T-helper 2 cell treated with Interferon-gamma antibody and Interleukin-4, amounts not matched to agents 5 μg/mL and 100 μg/mL, for 36 hours (primary cell): Measurements from ENCODE around the gene THEM5.
"Not testable (repeated sequence)": the region's sequence is repeated elsewhere in the genome, so short reads cannot be mapped to it uniquely, and the experiment has no call there.

Experiments used
- DNase-seq: peaks from one replicate; pipeline ENCODE4 v3.0.0; 2021; ENCODE audit warnings: low spot score
- H3K27ac Mint-ChIP-seq: one replicate; pipeline ENCODE4 v1.8.0; 2021; ENCODE audit warnings: mild to moderate bottlenecking, mixed read lengths
- H3K27me3 Mint-ChIP-seq: one replicate; pipeline ENCODE4 v1.8.0; 2021; ENCODE audit warnings: low read depth, mixed read lengths
- H3K36me3 Mint-ChIP-seq: one replicate; pipeline ENCODE4 v1.8.0; 2021; ENCODE audit warnings: low read depth, mixed read lengths
- H3K4me1 Mint-ChIP-seq: one replicate; pipeline ENCODE4 v1.8.0; 2021; ENCODE audit warnings: low read depth, mixed read lengths
- H3K4me3 Mint-ChIP-seq: one replicate; pipeline ENCODE4 v1.8.0; 2022; ENCODE audit warnings: mild to moderate bottlenecking, moderate library complexity, mixed read lengths
- H3K9me3 Mint-ChIP-seq: one replicate; pipeline ENCODE4 v1.8.0; 2021; ENCODE audit warnings: mixed read lengths

The THEM5 gene

DNA sequence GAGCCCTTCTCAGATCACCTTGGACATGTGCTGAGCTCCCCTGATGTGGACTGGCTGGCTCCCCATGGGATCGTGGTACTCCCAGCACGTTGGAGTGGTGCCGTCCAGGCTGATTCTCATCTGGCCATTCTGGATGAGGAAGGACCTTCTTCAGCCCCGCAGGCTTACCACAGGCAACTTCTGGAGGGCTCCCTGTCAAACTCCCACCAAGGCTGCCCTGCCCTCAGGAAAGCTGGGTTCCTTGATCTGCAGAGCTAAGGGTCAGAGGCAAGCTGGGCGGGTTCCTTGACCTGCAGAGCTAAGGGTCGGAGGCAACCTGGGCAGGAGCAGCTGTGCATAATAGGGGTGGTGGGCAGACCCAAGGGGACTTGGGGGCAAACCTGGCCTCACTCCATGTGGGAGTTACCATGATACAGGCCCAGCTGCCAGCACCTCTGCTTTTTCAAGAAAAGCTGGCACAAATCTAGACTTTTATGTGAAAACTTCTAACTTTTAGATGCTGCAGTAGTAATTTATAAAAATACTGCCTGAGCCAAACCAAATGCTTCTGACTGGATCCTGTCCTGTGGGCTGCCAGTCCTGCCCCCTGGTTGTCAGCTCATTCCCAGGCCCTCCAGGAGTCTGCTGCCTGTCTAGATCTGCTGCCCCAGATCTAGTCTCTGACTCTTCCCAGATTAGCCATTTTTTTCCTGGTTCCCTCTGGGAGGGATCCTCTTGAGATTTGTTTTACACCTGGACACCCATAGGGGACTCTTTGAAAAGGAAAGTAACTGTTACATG, 5.6 kb upstream of the THEM5 start:
- H3K9me3 Mint-ChIP-seq, result no peaks in the 10 kb centered on the region
- no peaks in the 10 kb centered on the region for H3K4me1 Mint-ChIP-seq
- no peaks in the 10 kb centered on the region for H3K36me3 Mint-ChIP-seq
- no peak overlapping the region for H3K4me3 Mint-ChIP-seq
- DNase-seq, result no peak
- no peak overlapping the region for H3K27ac Mint-ChIP-seq
- H3K27me3 Mint-ChIP-seq, result no peaks in the 10 kb centered on the region

- Mint-ChIP-seq H3K4me1 (no peaks in the 10 kb centered on the region), H3K4me3 (no peak overlapping the region), H3K36me3 (no peaks in the 10 kb centered on the region), H3K27me3 (no peaks in the 10 kb centered on the region), H3K9me3 (no peaks in the 10 kb centered on the region), H3K27ac (no peak overlapping the region)
- DNase-seq, result no peak
These were observed 4.7 kb upstream of the THEM5 start for GRCh38 chr1:151858030-151858746.

DNA sequence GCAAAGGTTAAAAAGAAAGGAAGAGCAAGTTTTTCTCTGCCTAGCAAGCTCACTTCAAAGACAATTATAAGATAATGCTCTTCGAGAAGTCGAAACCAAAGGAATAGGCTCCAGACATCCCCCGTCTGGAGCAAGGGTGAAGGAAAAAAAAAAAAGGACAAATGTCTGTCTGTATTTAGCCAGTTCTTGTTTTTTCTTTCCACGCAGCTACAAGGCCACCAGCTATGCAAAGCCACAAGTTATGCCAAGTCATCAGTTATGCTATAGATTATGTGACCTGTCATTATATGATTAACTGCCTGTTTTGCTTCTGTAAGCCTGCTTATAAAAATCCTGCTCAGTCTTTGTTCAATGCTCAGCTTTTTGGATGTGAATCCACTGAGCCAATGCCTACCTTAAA, 2.4 kb upstream of the THEM5 start:
- H3K27me3 Mint-ChIP-seq, result no peaks in the 10 kb centered on the region
- no peaks in the 10 kb centered on the region for H3K9me3 Mint-ChIP-seq
- no peak overlapping the region for H3K27ac Mint-ChIP-seq
- no peaks in the 10 kb centered on the region for H3K36me3 Mint-ChIP-seq
- H3K4me3 Mint-ChIP-seq, result no peak overlapping the region
- no peak for DNase-seq
- peaks cover 4% of the 10 kb centered on the region for H3K4me1 Mint-ChIP-seq

- H3K36me3 Mint-ChIP-seq, H3K9me3 Mint-ChIP-seq, H3K27ac Mint-ChIP-seq, H3K4me1 Mint-ChIP-seq, H3K4me3 Mint-ChIP-seq, DNase-seq, H3K27me3 Mint-ChIP-seq: not testable (repeated sequence)
These were observed 2.0 kb upstream of the THEM5 start for GRCh38 chr1:151855516-151855915.

DNA sequence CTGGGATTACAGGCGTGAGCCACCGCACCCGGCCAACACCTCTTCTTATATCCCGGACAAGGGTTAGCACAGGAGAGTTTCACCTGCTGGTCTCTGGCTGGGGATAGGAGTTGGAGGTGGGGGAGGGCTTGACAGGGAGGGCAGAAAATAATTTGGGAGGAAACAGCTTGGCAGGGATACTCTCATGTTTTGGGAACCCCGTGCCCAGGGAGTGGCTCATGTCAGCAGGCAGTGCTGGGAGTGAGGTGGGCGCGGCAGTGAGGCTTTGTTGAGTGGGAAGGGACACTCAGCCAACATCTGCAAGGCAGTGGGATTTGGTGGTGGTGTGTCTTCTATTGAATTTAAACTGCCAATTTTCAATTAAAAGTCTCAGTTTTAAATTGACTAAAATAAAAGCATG, 1.1 kb upstream of the THEM5 start:
- H3K9me3 Mint-ChIP-seq, result no peaks in the 10 kb centered on the region

GRCh38 chr1:151852733-151853132, 779 bp downstream of the THEM5 start:
- H3K27me3 Mint-ChIP-seq, result no peaks in the 10 kb centered on the region
- no peak overlapping the region for H3K4me3 Mint-ChIP-seq
- DNase-seq, result no peak
- no peak overlapping the region for H3K27ac Mint-ChIP-seq
- peaks cover 12% of the 10 kb centered on the region for H3K4me1 Mint-ChIP-seq
- H3K9me3 Mint-ChIP-seq, result no peaks in the 10 kb centered on the region
- no peaks in the 10 kb centered on the region for H3K36me3 Mint-ChIP-seq

More for the DNA sequence above, 1.1 kb upstream of the THEM5 start:
- H3K4me3 Mint-ChIP-seq, result no peak overlapping the region
- H3K36me3 Mint-ChIP-seq, result no peaks in the 10 kb centered on the region
- H3K27ac Mint-ChIP-seq, result no peak overlapping the region
- DNase-seq, result no peak
- H3K27me3 Mint-ChIP-seq, result no peaks in the 10 kb centered on the region
- peaks cover 5% of the 10 kb centered on the region for H3K4me1 Mint-ChIP-seq

- no peak for DNase-seq
- Mint-ChIP-seq H3K36me3 (no peaks in the 10 kb centered on the region), H3K9me3 (no peaks in the 10 kb centered on the region), H3K27me3 (no peaks in the 10 kb centered on the region), H3K4me3 (no peak overlapping the region), H3K27ac (peak overlapping the region; percentile 1), H3K4me1 (peaks cover 12% of the 10 kb centered on the region)
These were observed 1.6 kb downstream of the THEM5 start for GRCh38 chr1:151851886-151852285.

DNA sequence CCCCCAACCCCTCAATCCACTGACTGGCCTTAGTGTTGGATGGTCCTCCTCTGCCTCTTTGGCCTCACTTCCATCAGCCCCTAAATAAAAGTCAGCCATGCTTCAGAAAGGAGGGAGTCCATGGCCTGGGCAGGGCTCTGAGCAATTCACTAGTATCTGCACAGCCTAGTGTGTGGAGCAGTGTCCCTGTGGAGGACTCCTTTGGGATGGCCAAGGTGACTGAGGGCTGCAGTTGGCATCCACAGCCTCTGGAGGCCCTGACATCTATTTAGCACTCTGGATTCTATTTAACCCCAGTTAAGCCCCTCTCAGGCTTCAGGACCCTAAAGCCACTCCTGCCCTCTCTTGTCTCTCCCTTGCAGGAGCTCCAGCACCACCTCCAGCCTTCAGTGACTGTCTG, 3.6 kb downstream of the THEM5 start:
- H3K9me3 Mint-ChIP-seq, result no peaks in the 10 kb centered on the region
- H3K27ac Mint-ChIP-seq, result no peak overlapping the region
- H3K4me3 Mint-ChIP-seq, result no peak overlapping the region
- no peak for DNase-seq
- H3K4me1 Mint-ChIP-seq, result peaks cover 24% of the 10 kb centered on the region
- H3K27me3 Mint-ChIP-seq, result no peaks in the 10 kb centered on the region
- H3K36me3 Mint-ChIP-seq, result no peaks in the 10 kb centered on the region

DNA sequence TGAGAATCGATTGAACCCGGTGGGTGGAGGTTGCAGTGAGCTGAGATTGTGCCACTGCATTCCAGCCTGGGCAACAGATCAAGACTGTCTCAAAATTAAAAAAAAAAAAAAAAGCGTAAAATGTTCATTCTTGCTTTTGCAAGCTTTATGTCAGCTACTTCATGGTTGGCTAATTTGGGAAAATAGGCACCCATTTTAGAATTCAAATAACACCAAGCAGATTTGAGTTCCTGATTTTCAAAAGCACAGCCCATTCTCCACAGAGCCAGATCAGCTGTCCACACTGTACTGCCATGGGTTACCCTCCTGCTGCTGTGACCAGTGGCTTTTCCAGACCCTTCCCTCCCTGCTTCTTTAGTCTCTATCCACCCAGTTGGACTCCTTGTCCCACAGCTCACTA, 4.4 kb downstream of the THEM5 start:
- Mint-ChIP-seq H3K27me3 (no peaks in the 10 kb centered on the region), H3K27ac (no peak overlapping the region), H3K4me1 (peaks cover 26% of the 10 kb centered on the region), H3K36me3 (no peaks in the 10 kb centered on the region), H3K4me3 (no peak overlapping the region), H3K9me3 (no peaks in the 10 kb centered on the region)
- no peak for DNase-seq

GRCh38 chr1:151847867-151848596, 5.5 kb downstream of the THEM5 start:
- peaks cover 26% of the 10 kb centered on the region for H3K4me1 Mint-ChIP-seq
- H3K27me3 Mint-ChIP-seq, result no peaks in the 10 kb centered on the region
- H3K9me3 Mint-ChIP-seq, result no peaks in the 10 kb centered on the region
- no peak overlapping the region for H3K27ac Mint-ChIP-seq
- H3K4me3 Mint-ChIP-seq, result no peak overlapping the region
- DNase-seq, result no peak
- H3K36me3 Mint-ChIP-seq, result no peaks in the 10 kb centered on the region

GRCh38 chr1:151846686-151847237, 6.8 kb downstream of the THEM5 start:
- DNase-seq, result no peak

DNA sequence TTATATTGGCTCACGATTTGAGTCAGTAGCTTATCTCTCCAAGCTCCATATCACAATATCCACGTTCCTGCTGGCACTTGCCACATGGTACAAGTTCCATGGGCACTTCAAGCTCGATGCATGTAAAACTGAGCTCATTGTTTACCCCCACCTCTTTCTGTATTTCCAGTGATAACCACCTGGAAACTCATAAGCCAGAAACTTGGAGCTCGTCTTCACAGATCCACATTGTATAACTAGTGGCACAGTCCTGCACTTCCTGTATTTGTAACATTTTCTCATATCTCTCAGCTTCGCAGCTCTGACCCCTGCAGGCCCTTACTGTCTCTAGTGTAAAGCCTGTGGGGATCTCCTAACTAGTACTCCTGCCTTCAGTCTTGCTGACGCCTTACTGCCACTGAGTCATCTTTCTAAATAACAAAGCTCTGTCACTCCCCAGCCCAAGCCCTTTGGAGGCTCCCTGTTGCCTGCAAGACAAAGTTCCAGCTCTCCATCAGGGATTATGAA, 7.4 kb downstream of the THEM5 start:
- DNase-seq, result no peak
- no peaks in the 10 kb centered on the region for H3K27me3 Mint-ChIP-seq
- no peaks in the 10 kb centered on the region for H3K9me3 Mint-ChIP-seq
- H3K36me3 Mint-ChIP-seq, result no peaks in the 10 kb centered on the region
- H3K4me1 Mint-ChIP-seq, result peaks cover 26% of the 10 kb centered on the region
- H3K4me3 Mint-ChIP-seq, result no peak overlapping the region
- peak overlapping the region; percentile 7 for H3K27ac Mint-ChIP-seq

More at GRCh38 chr1:151846686-151847237, 6.8 kb downstream of the THEM5 start:
- H3K27me3 Mint-ChIP-seq, result no peaks in the 10 kb centered on the region
- H3K9me3 Mint-ChIP-seq, result no peaks in the 10 kb centered on the region
- H3K27ac Mint-ChIP-seq, result peak overlapping the region; percentile 7
- H3K4me3 Mint-ChIP-seq, result no peak overlapping the region
- H3K4me1 Mint-ChIP-seq, result peaks cover 26% of the 10 kb centered on the region
- H3K36me3 Mint-ChIP-seq, result no peaks in the 10 kb centered on the region

DNA sequence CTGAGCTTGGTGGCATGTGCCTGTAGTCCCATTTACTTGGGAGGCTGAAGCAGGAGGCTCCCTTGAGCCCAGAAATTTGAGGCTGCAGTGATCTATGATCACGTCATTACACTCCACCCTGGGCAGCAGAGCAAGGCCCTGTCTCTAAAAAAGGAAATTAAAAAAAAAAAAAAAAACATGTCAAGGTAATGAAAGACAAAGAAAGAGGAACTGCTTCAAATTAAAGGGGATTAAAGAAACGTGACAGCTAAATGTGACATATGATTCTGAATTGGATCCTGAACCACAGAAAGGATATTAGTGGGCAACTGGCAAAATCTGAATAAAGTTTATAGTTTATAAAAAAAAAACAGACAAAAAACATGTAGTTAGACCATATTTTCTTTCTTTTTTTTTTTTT, 10.1 kb downstream of the THEM5 start:
- Mint-ChIP-seq H3K27me3 (no peaks in the 10 kb centered on the region), H3K4me3 (no peak overlapping the region), H3K36me3 (no peaks in the 10 kb centered on the region), H3K4me1 (peaks cover 38% of the 10 kb centered on the region), H3K9me3 (no peaks in the 10 kb centered on the region), H3K27ac (no peak overlapping the region)
- DNase-seq, result no peak

- Mint-ChIP-seq H3K4me3 (no peak overlapping the region), H3K27me3 (peaks cover 3% of the 10 kb centered on the region), H3K9me3 (no peaks in the 10 kb centered on the region), H3K36me3 (no peaks in the 10 kb centered on the region), H3K27ac (no peak overlapping the region), H3K4me1 (peaks cover 45% of the 10 kb centered on the region)
- no peak for DNase-seq
These were observed 12.4 kb downstream of the THEM5 start for GRCh38 chr1:151841141-151841540.
